Activated naive CD4-positive, alpha-beta T cell treated with anti-CD3 and anti-CD28 coated beads, Interleukin-2, amount 50 U/mL, for 72 hours (primary cell): ENCODE data around the gene NR3C2. TPM values are rescaled to one million over a fixed set of nuclear protein-coding genes. Genes with fewer than 3 reads are reported as not detected.
A peak's percentile ranks its signal among the peaks of the same experiment; 100 is the strongest.
"Not testable (repeated sequence)": the region's sequence is repeated elsewhere in the genome, so short reads cannot be mapped to it uniquely, and the experiment has no call there.

Source experiments
- ATAC-seq, 2 donors: fragments of 150-1000 bp; cut with Tn5 transposase; 2 replicates each; pipeline ENCODE4 v1.10.0; 2021; ENCODE audit warnings: mild to moderate bottlenecking in 2 of 2, moderate library complexity in 2 of 2
- DNase-seq, 2 donors: peaks; one replicate each; pipeline ENCODE4 v3.0.0; 2021 to 2022; ENCODE audit warnings: low spot score in 2 of 2
- H3K27ac Mint-ChIP-seq, 2 donors: one replicate each; pipeline ENCODE4 v1.8.0; 2022; ENCODE audit warnings: mild to moderate bottlenecking in 2 of 2, mixed read lengths in 2 of 2
- H3K36me3 Mint-ChIP-seq, 2 donors: one replicate each; pipeline ENCODE4 v1.8.0; 2022; ENCODE audit warnings: mixed read lengths in 2 of 2
- H3K9me3 Mint-ChIP-seq, 2 donors: one replicate each; pipeline ENCODE4 v1.8.0; 2022; ENCODE audit warnings: mixed read lengths in 2 of 2
- total RNA-seq, 2 donors: library from RNA; stranded (reverse); gene quantifications; one replicate each; pipeline ENCODE4 v1.2.3, GENCODE V29; 2022

Gene NR3C2
- total RNA-seq, 2 donors from 2014 or later, result 6.0 to 7.1 TPM

GRCh38 chr4:148354186-148354585, 88.0 kb downstream of the NR3C2 start:
- ATAC-seq (no peak), DNase-seq (no peak)
- H3K36me3 Mint-ChIP-seq, result peaks cover 0 to 5% of the 10 kb centered on the region in 2 donors
- H3K27ac Mint-ChIP-seq, result no peak overlapping the region
- no peaks in the 10 kb centered on the region for H3K9me3 Mint-ChIP-seq

GRCh38 chr4:148353571-148353970, 88.6 kb downstream of the NR3C2 start:
- DNase-seq (no peak), ATAC-seq (no peak)
- no peaks in the 10 kb centered on the region for H3K9me3 Mint-ChIP-seq
- no peak overlapping the region for H3K27ac Mint-ChIP-seq
- peaks cover 4 to 5% of the 10 kb centered on the region in 2 donors for H3K36me3 Mint-ChIP-seq

GRCh38 chr4:148349153-148349552, 93.1 kb downstream of the NR3C2 start:
- DNase-seq (no peak), ATAC-seq (peak in 1 of 2 donors; percentile 75)
- H3K9me3 Mint-ChIP-seq, result peaks cover 4 to 6% of the 10 kb centered on the region in 2 donors
- no peak overlapping the region for H3K27ac Mint-ChIP-seq
- H3K36me3 Mint-ChIP-seq, result peaks cover 5 to 11% of the 10 kb centered on the region in 2 donors

GRCh38 chr4:148346657-148347056, 95.6 kb downstream of the NR3C2 start:
- Mint-ChIP-seq H3K36me3 (peaks cover 5 to 11% of the 10 kb centered on the region in 2 donors), H3K9me3 (peaks cover 4 to 6% of the 10 kb centered on the region in 2 donors), H3K27ac (no peak overlapping the region)
- no peak for ATAC-seq
- DNase-seq, result no peak

GRCh38 chr4:148345509-148345908, 96.7 kb downstream of the NR3C2 start:
- no peak for ATAC-seq

GRCh38 chr4:148344941-148345340, 97.3 kb downstream of the NR3C2 start:
- no peak overlapping the region for H3K27ac Mint-ChIP-seq
- ATAC-seq, result no peak
- H3K9me3 Mint-ChIP-seq, result peaks cover 10 to 11% of the 10 kb centered on the region in 2 donors
- peaks cover 7 to 17% of the 10 kb centered on the region in 2 donors for H3K36me3 Mint-ChIP-seq
- no peak for DNase-seq

More at GRCh38 chr4:148345509-148345908, 96.7 kb downstream of the NR3C2 start:
- H3K27ac Mint-ChIP-seq, result no peak overlapping the region
- no peak for DNase-seq
- H3K36me3 Mint-ChIP-seq, result peaks cover 2 to 12% of the 10 kb centered on the region in 2 donors
- H3K9me3 Mint-ChIP-seq, result peaks cover 5 to 11% of the 10 kb centered on the region in 2 donors

GRCh38 chr4:148344352-148344751, 97.9 kb downstream of the NR3C2 start:
- Mint-ChIP-seq H3K27ac (no peak overlapping the region), H3K9me3 (peaks cover 11 to 16% of the 10 kb centered on the region in 2 donors), H3K36me3 (peaks cover 13 to 23% of the 10 kb centered on the region in 2 donors)
- DNase-seq, result no peak
- ATAC-seq, result no peak

GRCh38 chr4:148341980-148342800, 100.0 kb downstream of the NR3C2 start:
- DNase-seq, result no peak
- ATAC-seq, result no peak
- H3K27ac Mint-ChIP-seq, result no peak overlapping the region
- peaks cover 11 to 16% of the 10 kb centered on the region in 2 donors for H3K9me3 Mint-ChIP-seq
- peaks cover 18 to 19% of the 10 kb centered on the region in 2 donors for H3K36me3 Mint-ChIP-seq

- H3K36me3 Mint-ChIP-seq, result peaks cover 7 to 27% of the 10 kb centered on the region in 2 donors
- ATAC-seq (no peak), DNase-seq (no peak)
- H3K9me3 Mint-ChIP-seq, result peaks cover 0 to 7% of the 10 kb centered on the region in 2 donors
- peak overlapping the region in 1 of 2 donors; percentile 39 for H3K27ac Mint-ChIP-seq
Measured at GRCh38 chr4:148335133-148335532, 107.1 kb downstream of the NR3C2 start.

GRCh38 chr4:148333265-148333664, 108.9 kb downstream of the NR3C2 start:
- DNase-seq (no peak), ATAC-seq (no peak)
- Mint-ChIP-seq H3K9me3 (no peaks in the 10 kb centered on the region), H3K27ac (no peak overlapping the region), H3K36me3 (peaks cover 0 to 14% of the 10 kb centered on the region in 2 donors)

GRCh38 chr4:148332486-148332885, 109.7 kb downstream of the NR3C2 start:
- no peak overlapping the region for H3K27ac Mint-ChIP-seq
- no peak for DNase-seq
- H3K36me3 Mint-ChIP-seq, result peaks cover 0 to 14% of the 10 kb centered on the region in 2 donors
- H3K9me3 Mint-ChIP-seq, result no peaks in the 10 kb centered on the region
- no peak for ATAC-seq

GRCh38 chr4:148330724-148331123, 111.5 kb downstream of the NR3C2 start:
- H3K9me3 Mint-ChIP-seq, result no peaks in the 10 kb centered on the region
- H3K27ac Mint-ChIP-seq, result no peak overlapping the region
- ATAC-seq (no peak), DNase-seq (no peak)
- H3K36me3 Mint-ChIP-seq, result peaks cover 0 to 14% of the 10 kb centered on the region in 2 donors

- Mint-ChIP-seq H3K36me3 (peaks cover 0 to 19% of the 10 kb centered on the region in 2 donors), H3K9me3 (no peaks in the 10 kb centered on the region), H3K27ac (no peak overlapping the region)
- DNase-seq (no peak), ATAC-seq (no peak)
Measured at GRCh38 chr4:148330161-148330560, 112.1 kb downstream of the NR3C2 start.

- DNase-seq (no peak), ATAC-seq (no peak)
- Mint-ChIP-seq H3K9me3 (peaks cover 0 to 3% of the 10 kb centered on the region in 2 donors), H3K36me3 (peaks cover 0 to 19% of the 10 kb centered on the region in 2 donors), H3K27ac (no peak overlapping the region)
Measured at GRCh38 chr4:148329751-148330150, 112.5 kb downstream of the NR3C2 start.

GRCh38 chr4:148327683-148328082, 114.5 kb downstream of the NR3C2 start:
- Mint-ChIP-seq H3K9me3 (peaks cover 7 to 10% of the 10 kb centered on the region in 2 donors), H3K27ac (no peak overlapping the region), H3K36me3 (peaks cover 7 to 28% of the 10 kb centered on the region in 2 donors)
- ATAC-seq, result no peak
- DNase-seq, result no peak

- peaks cover 7 to 21% of the 10 kb centered on the region in 2 donors for H3K36me3 Mint-ChIP-seq
- DNase-seq, H3K27ac Mint-ChIP-seq, H3K9me3 Mint-ChIP-seq, ATAC-seq: not testable (repeated sequence)
Measured at GRCh38 chr4:148323316-148323715, 118.9 kb downstream of the NR3C2 start.

GRCh38 chr4:148315049-148315448, 127.2 kb downstream of the NR3C2 start:
- H3K36me3 Mint-ChIP-seq, result no peaks in the 10 kb centered on the region
- DNase-seq (no peak), ATAC-seq (peak in 1 of 2 donors; percentile 59)
- H3K27ac Mint-ChIP-seq, result no peak overlapping the region
- H3K9me3 Mint-ChIP-seq, result no peaks in the 10 kb centered on the region
